AG04450 (cell line): ENCODE data around the gene PPP2R2B. TPM values are rescaled to one million over a fixed set of nuclear protein-coding genes. Genes with fewer than 3 reads are reported as not detected.

Experiments
- CTCF ChIA-PET: fragments of 300-600, 350-600 bp; formaldehyde crosslinking; extraction: SDS; loops from one replicate; lab custom pipeline; 2022; ENCODE audit warnings: antibody characterized with exemption, inconsistent platforms; lab: Charles Lee
- POLR2A ChIA-PET: fragments of 350-600 bp; formaldehyde crosslinking; extraction: SDS; loops from one replicate; lab custom pipeline; 2021; ENCODE audit warnings: antibody characterized with exemption, inconsistent platforms; lab: Yijun Ruan, JAX
- DNase-seq: peaks from one replicate; pipeline ENCODE4 v3.0.0-alpha.2; 2011; ENCODE audit warnings: low read depth, low spot score
- H3K27ac ChIP-seq: one replicate; pipeline ENCODE4 v1.5.1; 2012; ENCODE audit warnings: low read depth, low read length, control low read depth
- H3K27me3 ChIP-seq: one replicate; pipeline ENCODE4 v1.6.0; 2012; ENCODE audit warnings: low read length; ENCODE audit not compliant: control insufficient read depth, insufficient read depth
- H3K4me3 ChIP-seq: 2 replicates; pipeline ENCODE4 v1.5.1; 2011; ENCODE audit warnings: mild to moderate bottlenecking, low read depth, low read length, control low read depth
- H3K9me3 ChIP-seq: 2 replicates; pipeline ENCODE4 v1.5.1; 2012; ENCODE audit warnings: low read length; ENCODE audit not compliant: control insufficient read depth, insufficient read depth
- CTCF ChIP-seq: IDR thresholded peaks from 2 replicates; pipeline ENCODE4 v1.5.1; 2011; ENCODE audit warnings: low read depth, low read length, control low read depth, inconsistent platforms
- polyA plus RNA-seq: library from polyadenylated mRNA; depleted of rRNA; stranded (reverse); fragments of >200 nt; gene quantifications from 2 replicates; pipeline ENCODE4 v1.2.3, GENCODE V29; 2011

Gene PPP2R2B
- polyA plus RNA-seq, 1 experiment = not detected

- CTCF ChIA-PET = interaction anchor here (1.7 kb wide), 1 partner anchor 20 kb away, joined by 4 read pairs; no protein-coding TSS in a partner anchor
- Histone ChIP-seq H3K27ac (no peak overlapping the region), H3K27me3 (no peaks in the 10 kb centered on the region), H3K4me3 (no peak overlapping the region), H3K9me3 (no peaks in the 10 kb centered on the region)
- POLR2A ChIA-PET = no interaction called here
- no peak for TF ChIP-seq CTCF
- no peak for DNase-seq
Observed at GRCh38 chr5:146553446-146553845, 325.1 kb downstream of the PPP2R2B start.

- ChIA-PET CTCF (interaction anchor here (1.4 to 3.4 kb wide), 2 partner anchors 16 to 416 kb away, joined by 4 to 14 read pairs; no protein-coding TSS in a partner anchor), POLR2A (no interaction called here)
- Histone ChIP-seq H3K9me3 (no peaks in the 10 kb centered on the region), H3K4me3 (no peak overlapping the region), H3K27me3 (no peaks in the 10 kb centered on the region), H3K27ac (no peak overlapping the region)
- TF ChIP-seq CTCF = no peak
- no peak for DNase-seq
Observed at GRCh38 chr5:146549615-146550014, 328.9 kb downstream of the PPP2R2B start.

DNA sequence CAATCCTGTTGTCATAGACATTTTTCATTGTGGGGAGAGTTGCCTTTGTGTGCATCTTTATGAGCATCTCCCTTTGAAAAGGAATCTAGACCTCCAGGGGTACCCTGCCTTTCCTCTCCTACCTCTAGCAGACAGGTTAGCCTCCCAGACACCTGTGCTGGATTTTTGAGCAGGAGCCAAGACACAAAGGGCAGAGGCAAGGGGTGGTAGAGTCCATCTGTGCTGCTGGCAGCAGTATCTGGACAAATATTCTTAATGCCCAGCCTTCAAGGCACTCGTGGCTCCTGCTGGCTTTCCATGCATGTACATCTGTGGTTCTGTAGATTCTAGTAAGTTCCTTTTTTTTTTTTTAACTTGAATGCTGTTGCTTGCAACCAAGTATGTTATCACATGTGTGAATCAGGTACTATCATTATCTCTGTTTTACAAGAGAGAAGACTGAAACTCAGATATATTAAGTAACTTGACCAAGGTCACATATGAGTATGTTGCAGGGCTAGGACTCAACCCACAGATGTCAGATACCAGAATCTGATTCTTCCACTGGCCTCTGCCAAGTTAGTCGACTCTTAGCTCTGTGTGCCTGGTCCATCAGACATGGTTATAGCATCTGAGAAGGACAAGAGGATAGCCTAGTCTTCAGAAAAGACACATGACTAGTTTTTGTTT, 329.6 kb downstream of the PPP2R2B start:
- Histone ChIP-seq H3K4me3 (no peak overlapping the region), H3K27me3 (no peaks in the 10 kb centered on the region), H3K27ac (no peak overlapping the region), H3K9me3 (no peaks in the 10 kb centered on the region)
- ChIA-PET POLR2A (no interaction called here), CTCF (interaction anchor here (3.4 kb wide), 1 partner anchor 15 kb away, joined by 14 read pairs; no protein-coding TSS in a partner anchor)
- TF ChIP-seq CTCF = no peak
- no peak for DNase-seq

DNA sequence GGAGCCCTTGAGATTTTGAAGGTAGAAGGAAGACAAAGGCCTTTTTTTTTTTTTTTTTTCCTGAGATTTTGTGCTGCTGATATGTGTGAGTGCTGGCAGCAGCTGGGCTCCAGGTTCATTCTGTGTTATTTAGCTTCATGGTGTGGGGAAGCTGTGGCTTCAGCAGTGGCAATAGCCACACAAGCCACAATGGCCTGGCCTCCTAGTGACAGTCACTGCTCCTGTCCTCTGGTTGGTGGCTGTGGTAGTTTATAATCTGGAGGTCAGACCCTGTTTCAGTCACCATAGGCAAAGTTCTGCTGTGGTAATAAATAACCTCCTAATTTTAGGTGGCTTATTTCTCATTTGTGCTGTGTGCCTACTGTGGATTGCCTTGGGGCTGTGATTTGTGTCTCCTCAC, 334.3 kb downstream of the PPP2R2B start:
- no peak for DNase-seq
- POLR2A ChIA-PET = no interaction called here
- no peak overlapping the region for H3K4me3 ChIP-seq
- no peaks in the 10 kb centered on the region for H3K9me3 ChIP-seq
- H3K27ac ChIP-seq = no peak overlapping the region
- TF ChIP-seq CTCF = no peak
- H3K27me3 ChIP-seq = no peaks in the 10 kb centered on the region
- CTCF ChIA-PET = interaction anchor here (0.7 to 5.3 kb wide), 3 partner anchors 21 to 673 kb away, joined by 3 to 85 read pairs (median 6); no protein-coding TSS in a partner anchor

DNA sequence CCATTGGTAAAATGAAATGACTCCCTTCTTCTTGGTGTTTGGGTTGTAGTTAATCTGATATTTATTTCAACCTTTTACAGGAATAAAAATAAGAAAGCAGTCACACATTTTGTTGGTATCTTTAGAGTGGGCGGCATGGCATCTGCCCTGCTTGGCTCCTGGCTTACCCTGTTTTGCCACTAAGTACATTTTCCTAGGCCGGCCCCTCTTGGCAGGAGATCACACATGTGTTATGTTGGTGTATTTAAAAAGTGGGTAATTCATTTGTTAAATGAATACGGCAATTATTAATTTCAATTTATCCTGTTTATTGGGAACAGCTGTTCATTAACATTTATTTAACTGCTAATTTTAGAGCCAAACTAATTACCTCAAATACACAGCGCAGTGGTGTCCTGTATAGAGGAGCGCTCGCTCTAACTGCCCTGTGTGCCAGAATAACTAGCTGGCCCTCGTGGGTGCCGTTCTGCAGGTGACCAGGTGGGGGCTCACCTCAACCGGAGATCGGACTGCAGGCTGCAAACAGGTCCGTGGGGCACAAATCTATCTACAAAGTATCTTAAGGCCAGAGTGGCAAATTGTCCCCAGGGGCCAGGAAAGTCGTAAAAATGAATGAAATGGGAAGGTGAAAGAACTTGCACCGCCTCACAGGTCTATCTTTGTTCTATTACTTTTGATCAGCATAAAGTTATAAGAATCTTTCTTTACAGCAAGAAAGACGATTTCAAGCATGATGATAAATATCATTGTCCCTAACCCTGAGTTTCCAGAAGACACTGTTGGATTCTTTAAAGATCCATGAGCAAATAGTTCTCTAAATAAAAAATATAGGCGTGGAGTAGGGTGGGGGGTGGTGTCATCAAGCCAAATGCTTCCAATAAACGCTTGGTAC, 336.4 kb downstream of the PPP2R2B start:
- ChIA-PET POLR2A (no interaction called here), CTCF (interaction anchor here (0.6 to 5.3 kb wide), 14 partner anchors 9 to 1036 kb away, joined by 3 to 85 read pairs (median 6); partner anchors contain the start of gene GPR151)
- Histone ChIP-seq H3K4me3 (no peak overlapping the region), H3K27me3 (no peaks in the 10 kb centered on the region), H3K9me3 (no peaks in the 10 kb centered on the region), H3K27ac (no peak overlapping the region)
- DNase-seq = peak; percentile 18
- peak; percentile 85 for TF ChIP-seq CTCF
